ENCODE results near the gene TRMT112.

TRMT112 gene

GRCh38 chr11:64283092-64283491, 34.3 kb downstream of the TRMT112 start:
- H3K4me3 ChIP-seq (ENCODE audit: low read depth, low read length): no peak overlapping the region
- no peak for DNase-seq (ENCODE audit: low read depth)
- no peak for TF ChIP-seq CTCF (conservative IDR thresholded peaks at IDR 0.05; ENCODE audit: low read depth, low read length)

- no peak for TF ChIP-seq CTCF (conservative IDR thresholded peaks at IDR 0.05; ENCODE audit: low read depth, low read length)
- H3K4me3 ChIP-seq (ENCODE audit: low read depth, low read length): no peak overlapping the region
- no peak for DNase-seq (ENCODE audit: low read depth)
These were observed 35.2 kb downstream of the TRMT112 start for GRCh38 chr11:64281957-64282770.

GRCh38 chr11:64278576-64279190, 38.7 kb downstream of the TRMT112 start:
- no peak for DNase-seq (ENCODE audit: low read depth)
- TF ChIP-seq CTCF (conservative IDR thresholded peaks at IDR 0.05; ENCODE audit: low read depth, low read length): no peak
- no peak overlapping the region for H3K4me3 ChIP-seq (ENCODE audit: low read depth, low read length)

GRCh38 chr11:64276653-64277431, 40.5 kb downstream of the TRMT112 start:
- no peak for TF ChIP-seq CTCF (conservative IDR thresholded peaks at IDR 0.05; ENCODE audit: low read depth, low read length)
- peak; percentile 20 for DNase-seq (ENCODE audit: low read depth)
- H3K4me3 ChIP-seq (ENCODE audit: low read depth, low read length): no peak overlapping the region

GRCh38 chr11:64275841-64276240, 41.5 kb downstream of the TRMT112 start:
- no peak for DNase-seq (ENCODE audit: low read depth)
- H3K4me3 ChIP-seq (ENCODE audit: low read depth, low read length): no peak overlapping the region
- no peak for TF ChIP-seq CTCF (conservative IDR thresholded peaks at IDR 0.05; ENCODE audit: low read depth, low read length)

- no peak for DNase-seq (ENCODE audit: low read depth)
- no peak overlapping the region for H3K4me3 ChIP-seq (ENCODE audit: low read depth, low read length)
- TF ChIP-seq CTCF (conservative IDR thresholded peaks at IDR 0.05; ENCODE audit: low read depth, low read length): no peak
These were observed 42.1 kb downstream of the TRMT112 start for GRCh38 chr11:64275031-64275800.

Data from choroid plexus epithelial cell (primary cell).